K562 (cell line): Measurements from ENCODE around the gene KHNYN. TPM values are rescaled to one million over a fixed set of nuclear protein-coding genes. Genes with fewer than 3 reads are reported as not detected.

Source experiments
- ATAC-seq: fragments of 200-7000 bp; cut with Tn5 transposase; 3 replicates; pipeline ENCODE4 v1.9.1; 2020; ENCODE audit warnings: moderate library complexity
- BruUV-seq: library from RNA; stranded (reverse); fragments of 400-500 nt; replicated peaks from 2 replicates; lab custom pipeline; 2021; lab: Mats Ljungman, UMichigan
- CTCF ChIA-PET: fragments of 300-600 bp; formaldehyde crosslinking; extraction: SDS; loops from one replicate; lab custom pipeline; 2021; ENCODE audit warnings: low intra/inter-chr PET ratio; lab: Yijun Ruan, JAX
- POLR2A ChIA-PET: fragments of 300-600, 350-650 bp; sonication (Branson Sonifier 250); formaldehyde crosslinking; extraction: SDS; loops from one replicate; lab custom pipeline; 2021; ENCODE audit warnings: antibody characterized with exemption, inconsistent platforms; lab: Yijun Ruan, JAX
- DNase-seq, 4 experiments: peaks; one replicate each; pipeline versions ENCODE4 v3.0.0 to v3.0.0-alpha.2; 2011 to 2018; ENCODE audit warnings: low spot score in 3 of 4, mixed read lengths in 3 of 4; ENCODE audit errors: extremely low read depth in 1 of 4
- FAIRE-seq: peaks from 2 replicates; lab custom pipeline; 2011; peaks lifted over from hg19 to GRCh38; lab: Jason Lieb, UNC
- H2AFZ ChIP-seq: 2 replicates; pipeline ENCODE4 v1.6.0; 2011; ENCODE audit warnings: low read depth, low read length, control low read depth, inconsistent platforms
- H3K27ac ChIP-seq: fragments of 200-600 bp; 3 replicates; pipeline ENCODE4 v1.8.0; 2011; ENCODE audit warnings: low read depth, mild to moderate bottlenecking, control low read depth, inconsistent platforms, low read length, moderate library complexity, mixed read lengths; ENCODE audit errors: extremely low read depth
- H3K27me3 ChIP-seq, 2 experiments: fragments of 300-600 bp in 1 of 2; 2 replicates in 1 of 2; 3 replicates in 1 of 2; pipeline versions ENCODE4 v1.6.0 to v1.8.0; 2011; ENCODE audit warnings: inconsistent platforms in 2 of 2, low read length in 2 of 2, mild to moderate bottlenecking in 1 of 2, mixed read lengths in 1 of 2, moderate library complexity in 1 of 2; ENCODE audit not compliant: control insufficient read depth in 2 of 2, insufficient read depth in 2 of 2
- H3K36me3 ChIP-seq: fragments of 300-600 bp; 3 replicates; pipeline ENCODE4 v1.8.0; 2011; ENCODE audit warnings: mild to moderate bottlenecking, low read length, inconsistent platforms; ENCODE audit not compliant: control insufficient read depth, insufficient read depth
- H3K4me1 ChIP-seq, 2 experiments: fragments of 200-600 bp in 1 of 2; replicated peaks in 1 of 2; 2 replicates in 1 of 2; 3 replicates in 1 of 2; pipeline versions ENCODE4 v1.5.1 to v1.8.0; 2011; ENCODE audit warnings: inconsistent platforms in 2 of 2, low read length in 2 of 2, mild to moderate bottlenecking in 1 of 2, mixed read lengths in 1 of 2, moderate library complexity in 1 of 2; ENCODE audit not compliant: control insufficient read depth in 2 of 2, insufficient read depth in 2 of 2
- H3K4me2 ChIP-seq: 2 replicates; pipeline ENCODE4 v1.6.1; 2011; ENCODE audit warnings: low read length, control low read depth, inconsistent platforms, mixed read lengths; ENCODE audit not compliant: insufficient read depth
- H3K4me3 ChIP-seq: fragments of 200-600 bp; sonication (generic), shearing (Covaris generic); 2 replicates; pipeline ENCODE4 v1.5.1; 2016; ENCODE audit warnings: control low read depth, inconsistent platforms
- H3K79me2 ChIP-seq: fragments of 200-600 bp; 3 replicates; pipeline ENCODE4 v1.8.0; 2011; ENCODE audit warnings: low read length, inconsistent platforms; ENCODE audit not compliant: control insufficient read depth, insufficient read depth
- H3K9ac ChIP-seq, 2 experiments: 2 replicates each; pipeline versions ENCODE4 v1.6.0 to v1.6.1; 2011; ENCODE audit warnings: low read depth in 2 of 2, low read length in 2 of 2, control low read depth in 1 of 2, inconsistent platforms in 1 of 2, mild to moderate bottlenecking in 1 of 2, mixed read lengths in 1 of 2; ENCODE audit not compliant: insufficient read depth in 1 of 2
- H3K9me1 ChIP-seq: one replicate; pipeline ENCODE4 v1.6.0; 2011; ENCODE audit warnings: inconsistent platforms, mild to moderate bottlenecking, low read length, moderate library complexity; ENCODE audit not compliant: control insufficient read depth, insufficient read depth
- H3K9me3 ChIP-seq: replicated peaks from 2 replicates; pipeline ENCODE4 v1.5.1; 2011; ENCODE audit warnings: low read depth, low read length, inconsistent platforms; ENCODE audit not compliant: control insufficient read depth, insufficient read depth
- H4K20me1 ChIP-seq: replicated peaks from 2 replicates; pipeline ENCODE4 v1.6.1; 2011; ENCODE audit warnings: low read length, inconsistent platforms, mixed read lengths; ENCODE audit not compliant: control insufficient read depth, insufficient read depth
- CCNT2 ChIP-seq: IDR thresholded peaks from 2 replicates; pipeline ENCODE4 v1.6.1; 2011; ENCODE audit warnings: borderline replicate concordance, low read depth, mild to moderate bottlenecking, moderate library complexity, mixed read lengths, low read length; ENCODE audit not compliant: insufficient read length; ENCODE audit errors: extremely low read depth
- EGR1 ChIP-seq: fragments of 450-650 bp; conservative IDR thresholded peaks from 2 replicates; pipeline ENCODE4 v1.6.1; 2017; ENCODE audit warnings: mild to moderate bottlenecking
- FOXK2 ChIP-seq, 2 experiments: fragments of 450-650 bp; IDR thresholded peaks in 1 of 2; conservative IDR thresholded peaks in 1 of 2; 2 replicates each; pipeline ENCODE4 v1.6.1; 2016; ENCODE audit warnings: low read depth in 2 of 2, mild to moderate bottlenecking in 1 of 2
- GATA2 ChIP-seq: sonication (generic); formaldehyde crosslinking; IDR thresholded peaks from 2 replicates; pipeline ENCODE4 v1.4.0; 2020; ENCODE audit warnings: mild to moderate bottlenecking, missing genetic modification reagents
- GTF2E2 ChIP-seq: fragments of 200-800 bp; sonication (Bioruptor generic); IDR thresholded peaks from 2 replicates; pipeline ENCODE4 v1.6.1; 2016; ENCODE audit warnings: missing genetic modification characterization, missing compliant biosample characterization
- HCFC1 ChIP-seq: IDR thresholded peaks from 2 replicates; pipeline ENCODE4 v1.6.1; 2012; ENCODE audit warnings: low read depth, low read length, improper control_type of control experiment
- HMBOX1 ChIP-seq: sonication (generic); IDR thresholded peaks from 2 replicates; pipeline ENCODE4 v1.6.1; 2016
- MNT ChIP-seq, 2 experiments: fragments of 450-650 bp; conservative IDR thresholded peaks; 2 replicates each; pipeline ENCODE4 v1.6.1; 2017; ENCODE audit warnings: mild to moderate bottlenecking in 2 of 2, moderate library complexity in 2 of 2
- RAD21 ChIP-seq, 2 experiments: fragments of 250-450 bp in 1 of 2; fragments of 450-650 bp in 1 of 2; sonication (Bioruptor Pico) in 1 of 2; formaldehyde crosslinking in 1 of 2; IDR thresholded peaks in 1 of 2; conservative IDR thresholded peaks in 1 of 2; 2 replicates each; pipeline versions ENCODE4 v1.4.0 to v1.8.0; 2020 to 2022; ENCODE audit warnings: mild to moderate bottlenecking in 2 of 2, moderate library complexity in 1 of 2
- RNF2 ChIP-seq: sonication (generic); IDR thresholded peaks from 2 replicates; pipeline ENCODE4 v1.6.1; 2016
- SIRT6 ChIP-seq: IDR thresholded peaks from one replicate; pipeline ENCODE4 v1.6.1; 2012; ENCODE audit warnings: low read depth, mild to moderate bottlenecking, control low read depth, inconsistent platforms, low read length, moderate library complexity
- TCF3 ChIP-seq: sonication (generic); formaldehyde crosslinking; IDR thresholded peaks from 2 replicates; pipeline ENCODE4 v1.4.0; 2020; ENCODE audit warnings: mild to moderate bottlenecking, missing genetic modification reagents
- USF2 ChIP-seq: sonication (generic); formaldehyde crosslinking; IDR thresholded peaks from 2 replicates; pipeline ENCODE4 v1.5.0; 2020; ENCODE audit warnings: missing genetic modification reagents
- ZKSCAN1 ChIP-seq: fragments of 150-350 bp; IDR thresholded peaks from 2 replicates; pipeline ENCODE4 v1.6.1; 2016; ENCODE audit warnings: low read depth, low read length
- ZNF277 ChIP-seq: fragments of 250-450 bp; sonication (Bioruptor Pico); IDR thresholded peaks from 2 replicates; pipeline ENCODE4 v1.8.0; 2022; ENCODE audit warnings: inconsistent platforms, mild to moderate bottlenecking, moderate library complexity, borderline replicate concordance
- WGBS: fragments of 100-300 bp; shearing (Covaris generic); methylation state at CpG from one replicate; pipeline ENCODE4 v1.1.6; 2016; ENCODE audit warnings: low coverage, mixed read lengths; ENCODE audit not compliant: insufficient coverage; ENCODE audit errors: missing lambda C conversion rate; 5-methylcytosine and 5-hydroxymethylcytosine counted together
- in situ Hi-C: fragments of 300-500 bp; cut with MboI; formaldehyde crosslinking; loops from 4 replicates; pipeline ENCODE4 v1.15.0; 2018; ENCODE audit warnings: inconsistent platforms, mixed read lengths
- intact Hi-C: fragments of 100-400 bp; cut with micrococcal nuclease; formaldehyde crosslinking; loops from 2 replicates; pipeline ENCODE4 v1.14.2; 2022
- polyA plus RNA-seq, 8 experiments: library from polyadenylated mRNA; depleted of rRNA in 4 of 8; stranded (reverse) in 5 of 8; unstranded in 3 of 8; fragments of >200 nt; fragmentation: Nextera tagmentation in 2 of 8; fragmentation: Illumina TruSeq in 1 of 8; extraction: Ambion mirVana in 2 of 8; extraction: Trizol in 1 of 8; gene quantifications; 2 replicates each; pipeline versions ENCODE4 v1.2.1 to v1.2.3, GENCODE V29; 2011 to 2014; ENCODE audit warnings: inconsistent platforms in 1 of 8, missing spikeins in 1 of 8
- total RNA-seq, 7 experiments: library from RNA; depleted of rRNA in 6 of 7; stranded (reverse); fragments of >200 nt in 6 of 7; fragmentation: Illumina TruSeq in 2 of 7; extraction: Trizol in 2 of 7; gene quantifications; 2 replicates each; pipeline versions ENCODE4 v1.2.1 to v1.2.3, GENCODE V29; 2011 to 2021; ENCODE audit warnings: low replicate concordance in 1 of 7

KHNYN gene
- total and polyA plus RNA-seq, 9 of the 15 experiments (the other 6 are each of a cell fraction or from before 2014, with no cell fraction given): 0.76 to 26.0 (median 14.1) TPM

GRCh38 chr14:24430143-24430681, 458 bp downstream of the KHNYN start:
- BruUV-seq: no TSS peak
- Histone ChIP-seq H3K27me3 (no peaks in the 10 kb centered on the region), H3K9me1 (peaks cover 3% of the 10 kb centered on the region), H3K27ac (peak overlapping the region; percentile 85), H3K9me3 (no peaks in the 10 kb centered on the region; the same call in 1 of the 2 replicates), H2AFZ (peak overlapping the region; percentile 79), H3K4me1 (peaks cover 35 to 53% of the 10 kb centered on the region in 2 experiments), H3K9ac (peak overlapping the region; percentile 84 to 91), H3K4me3 (peak overlapping the region; percentile 68), H3K4me2 (peak overlapping the region; percentile 92), H3K79me2 (peaks cover 12% of the 10 kb centered on the region), H3K36me3 (peaks cover 18% of the 10 kb centered on the region; the same call in 2 of the 3 replicates), H4K20me1 (peaks cover 5% of the 10 kb centered on the region; the same call in 1 of the 2 replicates)
- DNase-seq (peak in 3 of 4 experiments; percentile 74 to 88 (median 85)), FAIRE-seq (peak; percentile 80), ATAC-seq (peak; percentile 85)
- WGBS: 0% methylated on average over 4 of the region's 28 CpGs
- CTCF ChIA-PET: interaction anchor here (1.3 kb wide), 1 partner anchor 103 kb away, joined by 5 read pairs; no protein-coding TSS in a partner anchor
- intact Hi-C loops (loop anchor here (2.0 kb wide), 1 partner anchor 187 kb away; the partner anchor contains the start of gene TINF2), in situ Hi-C loops (loop anchor here (5.0 to 10.0 kb wide), 3 partner anchors 98 to 375 kb away; partner anchors contain the start of genes CARMIL3 and TINF2)
- POLR2A ChIA-PET: interaction anchor here (0.7 to 3.9 kb wide), 9 partner anchors 9 to 188 kb away, joined by 3 to 43 read pairs (median 6); partner anchors contain the start of genes SDR39U1 and TINF2
- TF ChIP-seq TCF3 (CRISPR knock-in tag) (peak; percentile 16; the same call in 1 of the 2 replicates), ZNF277 (no peak), CCNT2 (peak; percentile 10), RAD21 (CRISPR knock-in tag; conservative IDR thresholded peaks at IDR 0.05 in 1 of 2, IDR thresholded peaks at IDR 0.05 in 1 of 2) (no peak), RNF2 (0 out of 2 replicates have a peak, but pooled peaks have one; percentile 8), GATA2 (CRISPR knock-in tag) (no peak), SIRT6 (no peak), FOXK2 (conservative IDR thresholded peaks at IDR 0.05 in 1 of 2, IDR thresholded peaks at IDR 0.05 in 1 of 2; ENCODE audit: low read depth in 2 of 2) (peak; percentile 77 to 89), MNT (conservative IDR thresholded peaks at IDR 0.05) (peak; percentile 15 to 34; a peak in 1 of 4 replicates), ZKSCAN1 (no peak), EGR1 (peak; percentile 68), GTF2E2 (tag) (peak; percentile 78; the same call in 1 of the 2 replicates), USF2 (CRISPR knock-in tag) (no peak), HMBOX1 (peak; percentile 73), HCFC1 (no peak)
